Spleen (tissue), 7 donors: ENCODE data around the gene THAP4.

ENCODE experiments used
- POLR2A ChIP-seq, 3 donors: fragments of 450-650 bp; IDR thresholded peaks; one replicate each; pipeline ENCODE4 v1.5.1; 2017; ENCODE audit warnings: antibody characterized with exemption in 3 of 3, mild to moderate bottlenecking in 1 of 3
- POLR2AphosphoS5 ChIP-seq, 3 donors: sonication (generic); formaldehyde crosslinking; IDR thresholded peaks; one replicate each; pipeline ENCODE4 v1.5.1; 2017; ENCODE audit warnings: antibody characterized with exemption in 3 of 3
- TF ChIP-seq, protein P1 (sequence below), 11 experiments: fragments of 200-600 bp in 7 of 11; fragments of 450-650 bp in 4 of 11; sonication (generic) in 4 of 11; IDR thresholded peaks in 8 of 11; conservative IDR thresholded peaks in 3 of 11; 1 replicate in 7 of 11; 2 replicates in 4 of 11; pipeline versions ENCODE4 v1.4.0 to v1.8.0; 2016 to 2021; ENCODE audit warnings: antibody characterized with exemption in 11 of 11, inconsistent platforms in 4 of 11, mild to moderate bottlenecking in 1 of 11
- donor health status: DM: no; HTN: no; CAD: no; lungs with moderate emphysema.
- donor health status: DM: no; HTN: no; CAD: no.
- donor health status: DM: no; HTN: no; CAD: no.

DNA sequence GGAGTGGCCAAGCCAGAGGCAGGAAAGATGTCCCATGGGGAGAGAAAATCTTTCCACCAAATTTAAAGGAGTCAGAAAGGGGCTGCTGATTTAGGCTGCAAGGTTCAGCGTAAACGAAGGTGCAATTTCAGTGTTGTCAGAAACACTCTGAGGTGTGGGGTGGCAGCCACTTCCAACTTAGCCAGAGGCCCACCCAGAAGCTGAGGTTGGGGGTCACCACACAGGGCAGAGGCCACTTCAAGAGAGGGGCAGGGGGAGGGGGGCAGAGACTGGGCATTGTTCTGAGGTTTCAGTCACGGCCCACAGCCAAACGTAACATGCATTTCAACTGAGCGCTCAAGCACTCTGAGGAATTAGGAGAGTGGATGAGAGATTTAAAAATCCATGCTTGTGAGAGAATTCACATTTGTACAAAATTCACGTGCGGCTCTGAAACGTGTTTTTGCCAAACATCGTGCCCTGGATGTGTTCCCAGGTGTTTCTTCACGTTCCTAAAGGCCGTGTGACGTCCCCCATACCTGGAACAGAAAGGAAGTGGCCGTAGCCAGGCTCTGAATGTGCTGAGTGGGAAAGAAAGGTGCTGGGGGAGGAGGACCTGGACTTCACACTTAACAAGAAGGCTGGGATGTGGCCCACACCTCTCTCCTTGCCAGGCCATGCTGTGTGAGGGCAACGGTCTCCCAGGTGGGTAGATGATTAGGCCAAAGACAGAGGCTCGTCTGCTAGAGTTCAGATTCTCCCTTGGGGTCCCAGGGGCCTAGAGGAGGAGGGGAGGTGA is 97.9 kb downstream of the THAP4 start:
- TF ChIP-seq, protein P1, sequence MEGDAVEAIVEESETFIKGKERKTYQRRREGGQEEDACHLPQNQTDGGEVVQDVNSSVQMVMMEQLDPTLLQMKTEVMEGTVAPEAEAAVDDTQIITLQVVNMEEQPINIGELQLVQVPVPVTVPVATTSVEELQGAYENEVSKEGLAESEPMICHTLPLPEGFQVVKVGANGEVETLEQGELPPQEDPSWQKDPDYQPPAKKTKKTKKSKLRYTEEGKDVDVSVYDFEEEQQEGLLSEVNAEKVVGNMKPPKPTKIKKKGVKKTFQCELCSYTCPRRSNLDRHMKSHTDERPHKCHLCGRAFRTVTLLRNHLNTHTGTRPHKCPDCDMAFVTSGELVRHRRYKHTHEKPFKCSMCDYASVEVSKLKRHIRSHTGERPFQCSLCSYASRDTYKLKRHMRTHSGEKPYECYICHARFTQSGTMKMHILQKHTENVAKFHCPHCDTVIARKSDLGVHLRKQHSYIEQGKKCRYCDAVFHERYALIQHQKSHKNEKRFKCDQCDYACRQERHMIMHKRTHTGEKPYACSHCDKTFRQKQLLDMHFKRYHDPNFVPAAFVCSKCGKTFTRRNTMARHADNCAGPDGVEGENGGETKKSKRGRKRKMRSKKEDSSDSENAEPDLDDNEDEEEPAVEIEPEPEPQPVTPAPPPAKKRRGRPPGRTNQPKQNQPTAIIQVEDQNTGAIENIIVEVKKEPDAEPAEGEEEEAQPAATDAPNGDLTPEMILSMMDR (IDR thresholded peaks at IDR 0.05 in 8 of 11, conservative IDR thresholded peaks at IDR 0.05 in 3 of 11) = no peak
- TF ChIP-seq POLR2A (IDR thresholded peaks at IDR 0.05) (no peak), POLR2AphosphoS5 (IDR thresholded peaks at IDR 0.05) (no peak)
